OCI-LY7 (cell line): Measurements from ENCODE around the gene LTBR. TPM values are rescaled to one million over a fixed set of nuclear protein-coding genes. Genes with fewer than 3 reads are reported as not detected.

ENCODE experiments used
- BruUV-seq: library from RNA; stranded (reverse); fragments of 400-500 nt; replicated peaks from 2 replicates; lab custom pipeline; 2021; lab: Mats Ljungman, UMichigan
- CTCF ChIA-PET: fragments of 300-600 bp; sonication (Branson Sonifier 250); formaldehyde crosslinking; loops from one replicate; lab custom pipeline; 2022; ENCODE audit warnings: antibody characterized with exemption; ENCODE audit not compliant: unreplicated experiment; lab: Charles Lee
- POLR2A ChIA-PET: fragments of 300-600 bp; sonication (Branson Sonifier 250); formaldehyde crosslinking; loops from one replicate; lab custom pipeline; 2022; ENCODE audit warnings: antibody characterized with exemption; lab: Charles Lee
- DNase-seq: peaks from one replicate; pipeline ENCODE4 v3.0.0-alpha.2; 2015; ENCODE audit warnings: low spot score
- H2AFZ ChIP-seq: fragments of 200-600 bp; sonication (generic), shearing (Covaris generic); 2 replicates; pipeline ENCODE4 v1.6.1; 2014; ENCODE audit warnings: mild to moderate bottlenecking, antibody characterized with exemption, low read length, moderate library complexity
- H3K27ac ChIP-seq: fragments of 200-600 bp; sonication (generic); 2 replicates; pipeline ENCODE4 v1.5.1; 2014; ENCODE audit warnings: mixed run types, low read depth, mild to moderate bottlenecking, moderate library complexity, low read length, inconsistent platforms; ENCODE audit not compliant: poor library complexity, severe bottlenecking
- H3K36me3 ChIP-seq: fragments of 200-600 bp; sonication (generic); 2 replicates; pipeline ENCODE4 v1.6.1; 2014; ENCODE audit warnings: mild to moderate bottlenecking, antibody characterized with exemption, low read length, moderate library complexity, mixed read lengths; ENCODE audit not compliant: insufficient read depth
- H3K4me1 ChIP-seq: fragments of 200-600 bp; sonication (generic); 2 replicates; pipeline ENCODE4 v1.5.1; 2014; ENCODE audit warnings: mild to moderate bottlenecking, low read length; ENCODE audit not compliant: insufficient read depth, poor library complexity, severe bottlenecking
- H3K4me2 ChIP-seq: fragments of 200-600 bp; sonication (generic); 2 replicates; pipeline ENCODE4 v1.6.1; 2014; ENCODE audit warnings: mild to moderate bottlenecking, low read length
- H3K4me3 ChIP-seq: fragments of 200-600 bp; sonication (generic); 2 replicates; pipeline ENCODE4 v1.5.1; 2014; ENCODE audit warnings: mild to moderate bottlenecking, low read depth, low read length; ENCODE audit not compliant: poor library complexity, severe bottlenecking
- H3K79me2 ChIP-seq: fragments of 200-600 bp; sonication (generic); 2 replicates; pipeline ENCODE4 v1.6.1; 2016; ENCODE audit warnings: low read depth, mild to moderate bottlenecking, low read length, moderate library complexity, mixed read lengths; ENCODE audit not compliant: insufficient read depth
- H3K9me2 ChIP-seq: fragments of 200-600 bp; sonication (generic); 2 replicates; pipeline ENCODE4 v1.6.1; 2016; ENCODE audit warnings: mild to moderate bottlenecking, low read length, mixed read lengths; ENCODE audit not compliant: insufficient read depth
- H3K9me3 ChIP-seq: fragments of 200-600 bp; sonication (generic); 2 replicates; pipeline ENCODE4 v1.6.1; 2014; ENCODE audit warnings: mild to moderate bottlenecking, mixed run types, low read length, mixed read lengths
- H4K20me1 ChIP-seq: fragments of 200-600 bp; sonication (generic); 2 replicates; pipeline ENCODE4 v1.6.1; 2014; ENCODE audit warnings: mild to moderate bottlenecking, antibody characterized with exemption, low read length, moderate library complexity, mixed read lengths; ENCODE audit not compliant: insufficient read depth
- EZH2phosphoT487 ChIP-seq: fragments of 200-600 bp; sonication (generic); IDR thresholded peaks from 2 replicates; pipeline ENCODE4 v1.6.1; 2018; ENCODE audit warnings: low read depth, borderline replicate concordance, mild to moderate bottlenecking, mixed run types, antibody characterized with exemption, low read length, moderate library complexity, mixed read lengths
- intact Hi-C: fragments of 100-400 bp; cut with micrococcal nuclease; formaldehyde crosslinking; loops from one replicate; pipeline ENCODE4 v1.10.0; 2022; ENCODE audit not compliant: unreplicated experiment
- total RNA-seq, 2 experiments: library from RNA; depleted of rRNA in 1 of 2; stranded (reverse); fragments of >200 nt in 1 of 2; shearing (Covaris generic) in 1 of 2; gene quantifications; 2 replicates each; pipeline ENCODE4 v1.2.3, GENCODE V29; 2014 to 2022
- TF ChIP-seq, protein P1 (sequence below): fragments of 200-600 bp; sonication (generic); conservative IDR thresholded peaks from 2 replicates; pipeline ENCODE4 v1.5.1; 2014; ENCODE audit warnings: mild to moderate bottlenecking, antibody characterized with exemption, low read length, moderate library complexity, mixed read lengths

LTBR gene
- total RNA-seq, 2 experiments from 2014 or later = not detected

DNA sequence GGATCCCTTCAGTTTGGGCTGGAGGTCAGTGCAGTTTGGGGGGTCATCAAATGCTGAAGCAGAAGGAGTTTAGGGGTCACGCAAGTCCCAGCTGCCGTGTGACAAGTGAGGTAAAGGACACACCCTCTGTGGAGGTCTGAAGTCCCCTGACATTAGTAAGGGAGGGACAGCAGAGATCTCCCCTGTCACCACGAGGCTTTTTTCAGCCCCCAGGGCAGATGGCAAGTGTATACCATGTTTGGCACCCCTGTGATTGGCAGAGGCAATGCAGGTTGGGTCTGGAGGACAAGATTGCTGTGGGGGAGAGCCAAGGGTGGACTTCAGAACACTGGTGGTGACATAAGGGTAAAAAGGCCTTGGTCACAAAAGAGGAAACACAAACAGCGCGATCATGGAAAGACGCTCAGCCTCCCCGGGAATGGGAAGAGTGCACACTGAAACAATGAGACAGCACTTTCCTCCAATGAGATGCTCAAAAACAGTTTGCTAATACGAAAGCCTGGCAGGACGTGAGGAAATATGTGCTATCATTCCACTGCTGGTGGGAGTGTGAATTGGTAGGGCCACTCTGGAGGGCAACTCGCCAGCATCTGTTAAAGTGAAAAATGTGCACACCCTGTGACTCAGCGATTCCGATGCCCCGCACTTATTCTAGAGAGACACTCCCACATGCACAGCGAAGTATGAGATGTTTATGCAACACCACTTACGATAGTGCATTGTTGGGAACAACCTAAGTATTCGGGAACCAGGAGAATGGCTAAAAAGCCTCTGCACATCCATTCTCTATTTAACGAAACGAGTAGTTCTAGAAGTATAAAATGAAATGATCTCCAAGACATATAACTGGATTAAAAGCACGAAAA, 46.4 kb downstream of the LTBR start:
- Histone ChIP-seq H3K9me2 (no peaks in the 10 kb centered on the region), H3K4me1 (peaks cover 90% of the 10 kb centered on the region), H3K79me2 (no peaks in the 10 kb centered on the region), H2AFZ (peak overlapping the region; percentile 76), H3K4me3 (peak overlapping the region; percentile 6), H3K9me3 (no peaks in the 10 kb centered on the region), H3K27ac (peak overlapping the region; percentile 68), H3K4me2 (peak overlapping the region; percentile 43), H3K36me3 (no peaks in the 10 kb centered on the region), H4K20me1 (no peaks in the 10 kb centered on the region)
- TF ChIP-seq, protein P1, sequence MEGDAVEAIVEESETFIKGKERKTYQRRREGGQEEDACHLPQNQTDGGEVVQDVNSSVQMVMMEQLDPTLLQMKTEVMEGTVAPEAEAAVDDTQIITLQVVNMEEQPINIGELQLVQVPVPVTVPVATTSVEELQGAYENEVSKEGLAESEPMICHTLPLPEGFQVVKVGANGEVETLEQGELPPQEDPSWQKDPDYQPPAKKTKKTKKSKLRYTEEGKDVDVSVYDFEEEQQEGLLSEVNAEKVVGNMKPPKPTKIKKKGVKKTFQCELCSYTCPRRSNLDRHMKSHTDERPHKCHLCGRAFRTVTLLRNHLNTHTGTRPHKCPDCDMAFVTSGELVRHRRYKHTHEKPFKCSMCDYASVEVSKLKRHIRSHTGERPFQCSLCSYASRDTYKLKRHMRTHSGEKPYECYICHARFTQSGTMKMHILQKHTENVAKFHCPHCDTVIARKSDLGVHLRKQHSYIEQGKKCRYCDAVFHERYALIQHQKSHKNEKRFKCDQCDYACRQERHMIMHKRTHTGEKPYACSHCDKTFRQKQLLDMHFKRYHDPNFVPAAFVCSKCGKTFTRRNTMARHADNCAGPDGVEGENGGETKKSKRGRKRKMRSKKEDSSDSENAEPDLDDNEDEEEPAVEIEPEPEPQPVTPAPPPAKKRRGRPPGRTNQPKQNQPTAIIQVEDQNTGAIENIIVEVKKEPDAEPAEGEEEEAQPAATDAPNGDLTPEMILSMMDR = no peak
- TF ChIP-seq EZH2phosphoT487 = no peak
- BruUV-seq = no TSS peak
- intact Hi-C loops = no loop called here
- ChIA-PET CTCF (no interaction called here), POLR2A (interaction anchor here (7.4 kb wide), 1 partner anchor 14 kb away, joined by 74 read pairs; the partner anchor contains the start of gene CD27)
- DNase-seq = peak; percentile 41

- intact Hi-C loops = no loop called here
- H4K20me1 ChIP-seq = no peaks in the 10 kb centered on the region
- CTCF ChIA-PET = no interaction called here
- no peaks in the 10 kb centered on the region for H3K36me3 ChIP-seq
- TF ChIP-seq EZH2phosphoT487 = no peak
- TF ChIP-seq, protein P1 = no peak
- H2AFZ ChIP-seq = 0 out of 2 replicates have a peak overlapping the region, but pooled peaks have one; percentile 15
- H3K4me3 ChIP-seq = peak overlapping the region; percentile 36
- no peaks in the 10 kb centered on the region for H3K79me2 ChIP-seq
- DNase-seq = peak; percentile 61
- H3K9me2 ChIP-seq = no peaks in the 10 kb centered on the region
- peak overlapping the region; percentile 58 for H3K27ac ChIP-seq
- POLR2A ChIA-PET = interaction anchor here (0.6 to 4.1 kb wide), 3 partner anchors 11 to 57 kb away, joined by 6 to 73 read pairs (median 6); partner anchors contain the start of genes CD27 and TAPBPL
- peak overlapping the region; percentile 69 for H3K4me2 ChIP-seq
- BruUV-seq = no TSS peak
- no peaks in the 10 kb centered on the region for H3K9me3 ChIP-seq
- H3K4me1 ChIP-seq = peaks cover 64% of the 10 kb centered on the region
Measured at GRCh38 chr12:6432991-6433390, 49.0 kb downstream of the LTBR start.
